NT2/D1 (cell line): ENCODE measurements around the gene ZNF594.

ENCODE experiments used
- YY1 ChIP-seq: IDR thresholded peaks from 2 replicates; pipeline ENCODE4 v1.6.1; 2011; ENCODE audit not compliant: insufficient read length, insufficient read depth
- ZNF274 ChIP-seq: IDR thresholded peaks from 2 replicates; pipeline ENCODE4 v1.6.1; 2011; ENCODE audit warnings: mild to moderate bottlenecking, low read depth, low read length

DNA sequence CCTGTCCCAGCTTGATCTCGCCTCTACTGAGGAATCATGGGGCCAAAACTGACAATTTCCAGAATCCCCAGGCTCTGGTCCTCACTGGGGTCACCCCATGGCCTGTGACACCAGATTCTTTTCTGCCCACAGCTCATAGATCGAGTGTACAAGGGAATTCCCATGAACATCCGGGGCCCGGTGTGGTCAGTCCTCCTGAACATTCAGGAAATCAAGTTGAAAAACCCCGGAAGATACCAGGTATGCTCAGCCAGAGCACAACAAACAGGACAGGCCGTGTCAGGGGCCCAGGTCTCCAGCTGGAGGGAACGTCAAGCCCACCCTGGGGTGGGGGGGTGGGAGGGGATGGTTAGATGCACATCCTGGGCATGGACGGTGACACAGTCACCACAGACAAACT, 58.4 kb downstream of the ZNF594 start:
- TF ChIP-seq ZNF274 (no peak), YY1 (no peak)
